Fibroblast of lung (primary cell): ENCODE measurements around the gene NR2C2.

Experiments used
- EZH2 ChIP-seq: IDR thresholded peaks from 2 replicates; pipeline ENCODE4 v1.5.1; 2012; ENCODE audit warnings: low read length, control low read depth, mild to moderate bottlenecking; ENCODE audit errors: missing control alignments
- TF ChIP-seq, protein P1 (sequence below), 2 donors: IDR thresholded peaks in 1 of 2; conservative IDR thresholded peaks in 1 of 2; 1 replicate in 1 of 2; 2 replicates in 1 of 2; pipeline ENCODE4 v1.5.1; 2011 to 2012; ENCODE audit warnings: low read length in 2 of 2, control low read depth in 1 of 2, inconsistent platforms in 1 of 2, low read depth in 1 of 2, mild to moderate bottlenecking in 1 of 2

- TF ChIP-seq, protein P1, sequence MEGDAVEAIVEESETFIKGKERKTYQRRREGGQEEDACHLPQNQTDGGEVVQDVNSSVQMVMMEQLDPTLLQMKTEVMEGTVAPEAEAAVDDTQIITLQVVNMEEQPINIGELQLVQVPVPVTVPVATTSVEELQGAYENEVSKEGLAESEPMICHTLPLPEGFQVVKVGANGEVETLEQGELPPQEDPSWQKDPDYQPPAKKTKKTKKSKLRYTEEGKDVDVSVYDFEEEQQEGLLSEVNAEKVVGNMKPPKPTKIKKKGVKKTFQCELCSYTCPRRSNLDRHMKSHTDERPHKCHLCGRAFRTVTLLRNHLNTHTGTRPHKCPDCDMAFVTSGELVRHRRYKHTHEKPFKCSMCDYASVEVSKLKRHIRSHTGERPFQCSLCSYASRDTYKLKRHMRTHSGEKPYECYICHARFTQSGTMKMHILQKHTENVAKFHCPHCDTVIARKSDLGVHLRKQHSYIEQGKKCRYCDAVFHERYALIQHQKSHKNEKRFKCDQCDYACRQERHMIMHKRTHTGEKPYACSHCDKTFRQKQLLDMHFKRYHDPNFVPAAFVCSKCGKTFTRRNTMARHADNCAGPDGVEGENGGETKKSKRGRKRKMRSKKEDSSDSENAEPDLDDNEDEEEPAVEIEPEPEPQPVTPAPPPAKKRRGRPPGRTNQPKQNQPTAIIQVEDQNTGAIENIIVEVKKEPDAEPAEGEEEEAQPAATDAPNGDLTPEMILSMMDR (conservative IDR thresholded peaks at IDR 0.05 in 1 of 2, IDR thresholded peaks at IDR 0.05 in 1 of 2; ENCODE audit: low read depth in 1 of 2, low read length in 2 of 2), result peak; percentile 4 to 18
- TF ChIP-seq EZH2, result no peak
Measured at GRCh38 chr3:14915636-14916222, 31.7 kb upstream of the NR2C2 start.
